Glutamatergic neuron (in vitro differentiated cells): ENCODE data around the gene ICAM5. TPM values are rescaled to one million over a fixed set of nuclear protein-coding genes. Genes with fewer than 3 reads are reported as not detected.

Experiments used
- DNase-seq: peaks from one replicate; pipeline ENCODE4 v3.0.0; 2022
- H3K27ac Mint-ChIP-seq: one replicate; pipeline ENCODE4 v1.8.0; 2020; ENCODE audit warnings: mild to moderate bottlenecking, mixed read lengths, inconsistent platforms; ENCODE audit not compliant: unreplicated experiment
- H3K27me3 Mint-ChIP-seq: one replicate; pipeline ENCODE4 v1.8.0; 2020; ENCODE audit warnings: mild to moderate bottlenecking, moderate library complexity, mixed read lengths, inconsistent platforms; ENCODE audit not compliant: unreplicated experiment
- H3K36me3 Mint-ChIP-seq: one replicate; pipeline ENCODE4 v1.8.0; 2020; ENCODE audit warnings: mild to moderate bottlenecking, mixed read lengths, inconsistent platforms; ENCODE audit not compliant: unreplicated experiment
- H3K4me1 Mint-ChIP-seq: one replicate; pipeline ENCODE4 v1.8.0; 2020; ENCODE audit warnings: mild to moderate bottlenecking, low read depth, mixed read lengths, inconsistent platforms; ENCODE audit not compliant: unreplicated experiment
- H3K4me3 Mint-ChIP-seq: one replicate; pipeline ENCODE4 v1.8.0; 2020; ENCODE audit warnings: mild to moderate bottlenecking, mixed read lengths, inconsistent platforms; ENCODE audit not compliant: unreplicated experiment
- H3K9me3 Mint-ChIP-seq: one replicate; pipeline ENCODE4 v1.8.0; 2020; ENCODE audit warnings: mild to moderate bottlenecking, moderate library complexity, mixed read lengths, inconsistent platforms; ENCODE audit not compliant: unreplicated experiment
- total RNA-seq: library from RNA; stranded (reverse); fragmentation: NEBNext Ultra II Directional; extraction: Animal tissue kit (Norgen Biotek cat#: 25700); gene quantifications from one replicate; pipeline ENCODE4 v1.2.1, GENCODE V29; 2021; ENCODE audit not compliant: unreplicated experiment
- TF ChIP-seq, protein P1 (sequence below): fragments of 200-600 bp; sonication (generic); IDR thresholded peaks from one replicate; pipeline ENCODE4 v1.5.0; 2021; ENCODE audit not compliant: partially characterized antibody, unreplicated experiment

Gene ICAM5
- total RNA-seq, 1 donor from 2014 or later = 3.6 TPM

DNA sequence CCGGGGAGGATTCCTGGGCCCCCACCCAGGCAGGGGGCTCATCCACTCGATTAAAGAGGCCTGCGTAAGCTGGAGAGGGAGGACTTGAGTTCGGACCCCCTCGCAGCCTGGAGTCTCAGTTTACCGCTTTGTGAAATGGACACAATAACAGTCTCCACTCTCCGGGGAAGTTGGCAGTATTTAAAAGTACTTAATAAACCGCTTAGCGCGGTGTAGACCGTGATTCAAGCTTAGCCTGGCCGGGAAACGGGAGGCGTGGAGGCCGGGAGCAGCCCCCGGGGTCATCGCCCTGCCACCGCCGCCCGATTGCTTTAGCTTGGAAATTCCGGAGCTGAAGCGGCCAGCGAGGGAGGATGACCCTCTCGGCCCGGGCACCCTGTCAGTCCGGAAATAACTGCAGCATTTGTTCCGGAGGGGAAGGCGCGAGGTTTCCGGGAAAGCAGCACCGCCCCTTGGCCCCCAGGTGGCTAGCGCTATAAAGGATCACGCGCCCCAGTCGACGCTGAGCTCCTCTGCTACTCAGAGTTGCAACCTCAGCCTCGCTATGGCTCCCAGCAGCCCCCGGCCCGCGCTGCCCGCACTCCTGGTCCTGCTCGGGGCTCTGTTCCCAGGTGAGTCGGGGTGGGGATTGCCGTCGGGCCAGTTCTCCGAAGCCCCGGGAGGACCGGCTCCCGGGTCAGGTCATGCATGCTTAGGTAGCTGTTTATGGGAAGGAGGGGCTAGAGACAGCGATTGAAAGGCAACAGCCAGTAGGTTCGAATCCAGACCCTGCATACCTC lies 18.9 kb upstream of the ICAM5 start, which contains the start of gene ICAM1:
TSS of gene ICAM1 (plus strand) at position 505 of the 779 bp plus-strand sequence. CDS start at position 545, 40 bp downstream.
- H3K4me3 Mint-ChIP-seq = no peak within 1 kb of the TSS
- H3K4me1 Mint-ChIP-seq = no peaks in the 10 kb centered on the region
- no peaks in the 10 kb centered on the region for H3K36me3 Mint-ChIP-seq
- H3K27me3 Mint-ChIP-seq = peaks cover 8% of the 10 kb centered on the region
- no peak for DNase-seq
- no peak within 1 kb of the TSS for H3K27ac Mint-ChIP-seq
- TF ChIP-seq, protein P1, sequence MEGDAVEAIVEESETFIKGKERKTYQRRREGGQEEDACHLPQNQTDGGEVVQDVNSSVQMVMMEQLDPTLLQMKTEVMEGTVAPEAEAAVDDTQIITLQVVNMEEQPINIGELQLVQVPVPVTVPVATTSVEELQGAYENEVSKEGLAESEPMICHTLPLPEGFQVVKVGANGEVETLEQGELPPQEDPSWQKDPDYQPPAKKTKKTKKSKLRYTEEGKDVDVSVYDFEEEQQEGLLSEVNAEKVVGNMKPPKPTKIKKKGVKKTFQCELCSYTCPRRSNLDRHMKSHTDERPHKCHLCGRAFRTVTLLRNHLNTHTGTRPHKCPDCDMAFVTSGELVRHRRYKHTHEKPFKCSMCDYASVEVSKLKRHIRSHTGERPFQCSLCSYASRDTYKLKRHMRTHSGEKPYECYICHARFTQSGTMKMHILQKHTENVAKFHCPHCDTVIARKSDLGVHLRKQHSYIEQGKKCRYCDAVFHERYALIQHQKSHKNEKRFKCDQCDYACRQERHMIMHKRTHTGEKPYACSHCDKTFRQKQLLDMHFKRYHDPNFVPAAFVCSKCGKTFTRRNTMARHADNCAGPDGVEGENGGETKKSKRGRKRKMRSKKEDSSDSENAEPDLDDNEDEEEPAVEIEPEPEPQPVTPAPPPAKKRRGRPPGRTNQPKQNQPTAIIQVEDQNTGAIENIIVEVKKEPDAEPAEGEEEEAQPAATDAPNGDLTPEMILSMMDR = no peak
- no peaks in the 10 kb centered on the region for H3K9me3 Mint-ChIP-seq

DNA sequence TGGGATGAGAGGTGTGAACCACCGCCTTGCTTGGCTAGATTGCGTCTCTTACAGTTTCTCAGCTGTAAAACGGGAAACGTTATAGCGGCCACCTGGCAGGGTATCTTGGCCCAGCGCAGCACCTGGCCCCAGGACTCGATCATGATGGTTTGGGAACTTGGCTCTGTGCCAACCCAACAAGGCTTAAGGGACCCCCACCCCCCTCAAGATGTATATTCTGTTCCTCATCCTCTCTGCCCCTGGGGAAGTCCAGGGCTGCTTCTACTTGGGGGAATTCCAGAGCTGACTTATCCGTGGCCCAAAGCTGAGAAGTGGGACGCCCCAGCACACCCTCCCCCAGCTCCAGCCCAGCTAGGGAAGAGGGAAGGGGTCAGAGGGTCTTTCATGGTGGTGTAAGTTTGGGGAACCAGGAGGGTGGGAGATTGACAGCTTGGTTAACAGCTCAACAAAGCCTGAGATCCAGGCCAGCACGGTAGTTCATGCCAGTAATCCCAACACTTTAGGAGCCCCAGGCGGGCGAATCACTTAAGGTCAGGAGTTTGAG lies 18.1 kb upstream of the ICAM5 start:
- Mint-ChIP-seq H3K4me1 (no peaks in the 10 kb centered on the region), H3K27ac (no peak overlapping the region)

DNA sequence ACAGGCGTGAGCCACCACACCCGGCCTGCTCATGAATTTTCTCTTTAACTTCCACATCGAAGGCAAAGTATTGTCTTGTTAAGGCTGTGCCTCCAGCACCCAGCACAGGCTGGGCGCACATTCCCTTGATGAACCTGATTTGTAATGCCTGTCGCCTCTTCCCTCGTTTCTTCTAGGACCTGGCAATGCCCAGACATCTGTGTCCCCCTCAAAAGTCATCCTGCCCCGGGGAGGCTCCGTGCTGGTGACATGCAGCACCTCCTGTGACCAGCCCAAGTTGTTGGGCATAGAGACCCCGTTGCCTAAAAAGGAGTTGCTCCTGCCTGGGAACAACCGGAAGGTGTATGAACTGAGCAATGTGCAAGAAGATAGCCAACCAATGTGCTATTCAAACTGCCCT lies 15.2 kb upstream of the ICAM5 start:
- Mint-ChIP-seq H3K27ac (no peak overlapping the region), H3K4me1 (no peaks in the 10 kb centered on the region), H3K9me3 (no peaks in the 10 kb centered on the region), H3K27me3 (peaks cover 7% of the 10 kb centered on the region), H3K36me3 (no peaks in the 10 kb centered on the region), H3K4me3 (no peak overlapping the region)
- no peak for DNase-seq
- TF ChIP-seq, protein P1 = no peak

More for the DNA sequence above, 18.1 kb upstream of the ICAM5 start:
- Mint-ChIP-seq H3K4me3 (no peak overlapping the region), H3K27me3 (peaks cover 8% of the 10 kb centered on the region), H3K36me3 (no peaks in the 10 kb centered on the region), H3K9me3 (no peaks in the 10 kb centered on the region)
- TF ChIP-seq, protein P1 = no peak
- no peak for DNase-seq

DNA sequence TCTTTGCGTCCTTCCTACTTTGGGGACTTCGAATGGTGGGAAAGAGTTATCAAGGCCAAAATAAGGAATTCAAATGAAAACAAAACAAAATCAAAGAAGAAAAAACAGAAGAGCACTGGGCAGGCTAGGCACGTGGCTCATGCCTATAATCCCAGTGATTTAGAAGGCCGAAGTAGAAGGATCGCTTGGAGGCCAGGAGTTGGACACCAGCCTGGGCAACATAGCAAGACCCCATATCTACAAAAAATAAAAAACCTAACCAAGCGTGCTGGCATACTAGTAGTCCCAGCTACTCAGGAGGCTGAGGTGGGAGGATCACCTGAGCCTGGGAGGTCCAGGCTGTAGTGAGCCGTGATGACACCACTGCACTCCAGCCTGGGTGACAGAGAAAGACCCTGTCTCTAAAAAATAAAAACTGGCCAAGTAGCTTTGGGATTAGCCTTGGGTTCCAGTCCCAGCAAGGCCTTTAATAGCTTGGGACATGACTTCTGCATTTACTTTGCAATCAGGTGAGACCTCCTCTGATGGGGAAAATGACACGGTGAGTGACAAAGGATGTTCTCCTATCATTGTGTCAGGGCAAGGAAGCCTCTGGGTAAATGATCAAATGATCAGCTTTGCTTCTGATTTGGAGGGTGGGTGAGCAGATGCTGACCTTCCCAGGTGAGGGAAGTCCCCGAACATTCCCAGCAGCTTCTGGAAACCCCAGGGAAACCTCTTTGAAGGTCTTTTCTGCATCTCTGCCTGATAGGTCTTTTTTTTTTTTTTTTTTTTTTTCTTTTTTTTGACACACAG lies 11.8 kb upstream of the ICAM5 start:
- Mint-ChIP-seq H3K4me3 (no peak overlapping the region), H3K27me3 (peaks cover 6% of the 10 kb centered on the region)

More for the DNA sequence above, 11.8 kb upstream of the ICAM5 start:
- no peaks in the 10 kb centered on the region for H3K9me3 Mint-ChIP-seq
- TF ChIP-seq, protein P1 = no peak
- H3K27ac Mint-ChIP-seq = no peak overlapping the region
- no peak for DNase-seq
- H3K4me1 Mint-ChIP-seq = no peaks in the 10 kb centered on the region
- H3K36me3 Mint-ChIP-seq = no peaks in the 10 kb centered on the region
